ENCODE data around the gene CAST.

GRCh38 chr5:96659170-96659569, 3.0 kb upstream of the CAST start:
- no peak for TF ChIP-seq POLR2A (IDR thresholded peaks at IDR 0.05)
- no peak for TF ChIP-seq CTCF (IDR thresholded peaks at IDR 0.05)

All from lower leg skin (tissue), 3 donors.